ENCODE measurements around the gene ADORA1. TPM values are rescaled to one million over a fixed set of nuclear protein-coding genes. Genes with fewer than 3 reads are reported as not detected.

The ADORA1 gene
- polyA plus RNA-seq, 1 experiment, result 2.4 TPM

DNA sequence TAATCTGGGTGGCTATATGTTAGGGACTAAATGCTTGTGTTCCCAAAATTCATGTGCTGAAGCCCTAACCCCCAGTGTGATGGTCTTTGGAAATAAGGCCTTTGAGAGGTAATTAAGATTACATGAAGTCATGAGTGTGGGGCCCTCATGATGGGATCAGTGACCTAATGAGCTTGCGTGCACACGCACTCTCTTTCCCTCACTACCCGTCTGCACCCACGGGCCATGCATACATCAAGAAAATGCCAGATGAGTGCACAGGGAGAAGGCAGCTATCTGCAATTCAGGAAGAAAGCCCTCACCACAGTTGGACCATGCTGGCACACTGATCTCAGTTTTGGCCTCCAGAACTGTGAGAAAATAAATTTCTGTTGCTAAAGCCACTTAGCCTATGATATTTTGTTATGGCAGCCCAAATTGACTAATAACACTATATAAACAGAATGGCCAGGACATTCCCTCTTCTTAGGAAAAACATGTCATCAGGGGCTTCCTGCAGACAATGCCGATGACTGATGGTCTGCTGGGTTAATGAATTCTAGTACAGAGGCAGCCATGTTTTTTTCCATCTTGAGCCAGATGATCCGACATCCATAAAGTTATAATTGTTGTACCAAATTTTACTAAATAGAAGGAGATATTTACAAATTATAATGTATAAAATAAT, 23.6 kb upstream of the ADORA1 start:
- Histone ChIP-seq H3K4me3 (ENCODE audit: low read depth, low read length) (no peak overlapping the region), H3K27me3 (ENCODE audit: control insufficient read depth, insufficient read depth, low read length) (peaks cover 19% of the 10 kb centered on the region), H3K36me3 (ENCODE audit: control insufficient read depth, insufficient read depth, low read length) (no peaks in the 10 kb centered on the region)
- ChIA-PET POLR2A (no interaction called here), CTCF (interaction anchor here (0.9 to 4.1 kb wide), 4 partner anchors 14 to 112 kb away, joined by 3 to 18 read pairs (median 10); no protein-coding TSS in a partner anchor)
- DNase-seq (ENCODE audit: low read depth), result no peak
- TF ChIP-seq, protein P1, sequence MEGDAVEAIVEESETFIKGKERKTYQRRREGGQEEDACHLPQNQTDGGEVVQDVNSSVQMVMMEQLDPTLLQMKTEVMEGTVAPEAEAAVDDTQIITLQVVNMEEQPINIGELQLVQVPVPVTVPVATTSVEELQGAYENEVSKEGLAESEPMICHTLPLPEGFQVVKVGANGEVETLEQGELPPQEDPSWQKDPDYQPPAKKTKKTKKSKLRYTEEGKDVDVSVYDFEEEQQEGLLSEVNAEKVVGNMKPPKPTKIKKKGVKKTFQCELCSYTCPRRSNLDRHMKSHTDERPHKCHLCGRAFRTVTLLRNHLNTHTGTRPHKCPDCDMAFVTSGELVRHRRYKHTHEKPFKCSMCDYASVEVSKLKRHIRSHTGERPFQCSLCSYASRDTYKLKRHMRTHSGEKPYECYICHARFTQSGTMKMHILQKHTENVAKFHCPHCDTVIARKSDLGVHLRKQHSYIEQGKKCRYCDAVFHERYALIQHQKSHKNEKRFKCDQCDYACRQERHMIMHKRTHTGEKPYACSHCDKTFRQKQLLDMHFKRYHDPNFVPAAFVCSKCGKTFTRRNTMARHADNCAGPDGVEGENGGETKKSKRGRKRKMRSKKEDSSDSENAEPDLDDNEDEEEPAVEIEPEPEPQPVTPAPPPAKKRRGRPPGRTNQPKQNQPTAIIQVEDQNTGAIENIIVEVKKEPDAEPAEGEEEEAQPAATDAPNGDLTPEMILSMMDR (IDR thresholded peaks at IDR 0.05; ENCODE audit: insufficient read depth, low read depth, low read length), result no peak

DNA sequence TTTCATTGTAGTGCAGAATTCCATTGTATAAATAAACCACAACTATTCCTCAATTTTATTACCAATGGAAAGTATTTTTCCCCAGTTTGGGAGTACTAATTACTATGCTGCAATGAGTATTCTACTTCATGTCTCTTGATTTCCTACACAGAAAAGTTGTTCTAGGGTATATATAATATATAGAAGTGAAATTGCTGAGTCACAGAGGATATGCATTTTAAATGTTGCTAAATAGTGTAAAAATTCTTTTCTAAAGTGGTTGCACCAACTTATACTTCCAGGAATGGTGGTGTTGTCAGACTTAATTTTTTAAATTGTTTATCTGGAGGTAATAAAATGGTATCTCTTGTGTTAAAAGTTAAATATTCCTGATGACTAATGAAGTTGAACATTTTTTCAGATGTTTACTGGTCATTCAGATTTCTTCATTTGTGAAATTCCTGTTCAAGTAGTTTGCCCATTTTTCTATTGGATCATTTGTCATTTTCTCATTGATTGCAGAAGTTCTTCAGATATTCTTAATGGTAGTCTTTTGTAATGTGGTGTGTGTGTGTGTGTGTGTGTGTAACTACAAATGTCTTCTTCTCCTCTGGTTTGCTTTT, 22.6 kb upstream of the ADORA1 start:
- POLR2A ChIA-PET, result no interaction called here
- CTCF ChIA-PET, result interaction anchor here (3.3 kb wide), 1 partner anchor 65 kb away, joined by 16 read pairs; no protein-coding TSS in a partner anchor

DNA sequence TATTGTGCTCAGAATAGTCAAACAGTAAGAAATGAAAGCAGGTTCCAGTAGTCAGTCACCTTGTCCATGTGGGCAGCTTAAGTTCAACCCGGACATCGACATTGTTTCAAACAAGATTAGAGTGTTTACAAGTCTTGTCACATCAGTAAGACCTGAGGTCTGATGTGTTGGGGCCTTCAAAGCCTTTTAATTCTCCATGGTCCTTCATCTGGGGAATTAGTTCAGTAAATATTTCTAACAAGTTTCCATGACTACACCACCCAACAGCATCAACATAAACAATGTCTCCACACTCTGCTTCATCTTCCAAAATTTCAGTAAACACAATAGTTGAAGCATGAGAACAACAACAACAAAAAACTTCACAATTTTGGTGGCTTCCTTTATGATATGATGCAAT, 15.1 kb upstream of the ADORA1 start:
- POLR2A ChIA-PET, result no interaction called here
- no peak for DNase-seq (ENCODE audit: low read depth)
- TF ChIP-seq, protein P1 (IDR thresholded peaks at IDR 0.05; ENCODE audit: insufficient read depth, low read depth, low read length), result no peak
- Histone ChIP-seq H3K36me3 (ENCODE audit: control insufficient read depth, insufficient read depth, low read length) (no peaks in the 10 kb centered on the region), H3K27me3 (ENCODE audit: control insufficient read depth, insufficient read depth, low read length) (peaks cover 32% of the 10 kb centered on the region), H3K4me3 (ENCODE audit: low read depth, low read length) (no peak overlapping the region)
- CTCF ChIA-PET, result interaction anchor here (1.3 to 2.3 kb wide), 4 partner anchors 11 to 160 kb away, joined by 4 to 14 read pairs (median 10); no protein-coding TSS in a partner anchor

More for the DNA sequence above, 22.6 kb upstream of the ADORA1 start:
- H3K27me3 ChIP-seq (ENCODE audit: control insufficient read depth, insufficient read depth, low read length), result peaks cover 17% of the 10 kb centered on the region
- TF ChIP-seq, protein P1 (IDR thresholded peaks at IDR 0.05; ENCODE audit: insufficient read depth, low read depth, low read length), result no peak
- no peaks in the 10 kb centered on the region for H3K36me3 ChIP-seq (ENCODE audit: control insufficient read depth, insufficient read depth, low read length)
- no peak overlapping the region for H3K4me3 ChIP-seq (ENCODE audit: low read depth, low read length)
- no peak for DNase-seq (ENCODE audit: low read depth)

DNA sequence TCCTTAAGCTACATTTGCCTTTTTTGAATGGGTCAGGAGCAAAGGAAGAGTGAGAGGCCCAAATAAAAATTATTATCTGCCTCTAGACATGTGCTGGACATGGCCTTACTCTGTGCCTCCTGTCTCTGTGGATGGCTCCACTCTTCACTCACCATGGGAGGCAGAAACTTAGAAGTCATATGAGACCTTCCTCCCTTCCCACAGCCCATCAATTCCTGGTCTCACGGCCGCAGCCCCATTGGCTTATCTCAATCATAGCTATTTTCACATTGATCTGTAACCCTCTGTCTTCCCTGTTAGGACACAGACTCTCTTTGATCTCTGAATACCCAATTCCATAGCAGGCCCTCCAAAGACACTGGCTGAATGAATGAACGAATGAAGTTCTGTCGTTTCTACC, 14.2 kb upstream of the ADORA1 start:
- POLR2A ChIA-PET, result no interaction called here
- Histone ChIP-seq H3K27me3 (ENCODE audit: control insufficient read depth, insufficient read depth, low read length) (peaks cover 34% of the 10 kb centered on the region), H3K4me3 (ENCODE audit: low read depth, low read length) (no peak overlapping the region), H3K36me3 (ENCODE audit: control insufficient read depth, insufficient read depth, low read length) (no peaks in the 10 kb centered on the region)
- CTCF ChIA-PET, result interaction anchor here (1.3 to 2.3 kb wide), 5 partner anchors 10 to 159 kb away, joined by 4 to 14 read pairs (median 7); no protein-coding TSS in a partner anchor
- TF ChIP-seq, protein P1 (IDR thresholded peaks at IDR 0.05; ENCODE audit: insufficient read depth, low read depth, low read length), result no peak
- no peak for DNase-seq (ENCODE audit: low read depth)

DNA sequence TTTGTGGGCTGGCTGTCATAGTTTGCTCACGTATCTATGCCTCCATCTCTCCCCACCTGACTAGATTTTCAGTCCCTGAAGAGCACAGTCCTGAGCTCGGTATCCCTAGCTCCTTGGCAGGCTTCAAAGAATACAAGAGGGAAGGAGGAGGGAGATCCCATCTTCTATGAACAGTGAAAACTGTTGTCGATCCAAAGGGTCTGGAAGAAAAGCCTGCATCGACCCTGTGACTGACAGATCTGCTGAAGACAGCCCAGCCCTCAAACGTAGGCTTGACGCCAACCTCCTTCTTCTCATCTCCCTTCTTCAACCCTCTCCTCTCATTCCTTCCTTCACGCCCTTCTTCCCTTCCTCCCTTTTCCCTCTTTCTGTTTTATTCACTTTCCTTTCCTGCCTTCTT, 13.3 kb upstream of the ADORA1 start:
- POLR2A ChIA-PET, result no interaction called here
- Histone ChIP-seq H3K27me3 (ENCODE audit: control insufficient read depth, insufficient read depth, low read length) (peaks cover 40% of the 10 kb centered on the region), H3K36me3 (ENCODE audit: control insufficient read depth, insufficient read depth, low read length) (no peaks in the 10 kb centered on the region), H3K4me3 (ENCODE audit: low read depth, low read length) (no peak overlapping the region)
- TF ChIP-seq, protein P1 (IDR thresholded peaks at IDR 0.05; ENCODE audit: insufficient read depth, low read depth, low read length), result no peak
- CTCF ChIA-PET, result interaction anchor here (1.0 to 2.3 kb wide), 4 partner anchors 74 to 155 kb away, joined by 3 to 14 read pairs (median 8); no protein-coding TSS in a partner anchor
- no peak for DNase-seq (ENCODE audit: low read depth)
